ENCODE data around the gene RNF130.

The RNF130 gene

DNA sequence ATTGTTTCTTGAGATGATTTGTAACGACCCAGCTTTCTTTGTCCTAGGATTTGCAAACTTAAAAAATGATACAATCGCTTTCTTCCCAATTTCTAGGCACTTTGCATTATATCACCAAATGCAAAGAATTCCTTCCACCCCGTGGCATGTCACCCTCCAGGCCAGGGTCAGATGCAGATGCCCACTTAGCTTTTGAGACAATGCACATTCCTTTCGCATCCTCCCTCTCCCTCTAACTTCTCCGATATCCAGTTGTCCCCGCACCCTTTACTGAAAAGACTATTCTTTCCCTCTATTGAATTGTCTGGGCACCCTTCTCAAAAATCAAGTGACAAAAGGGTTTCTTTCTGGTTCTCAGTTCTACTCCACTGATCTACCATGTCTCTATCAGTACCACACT is 17.3 kb downstream of the RNF130 start:
- no peak for DNase-seq (ENCODE audit: low spot score)

DNA sequence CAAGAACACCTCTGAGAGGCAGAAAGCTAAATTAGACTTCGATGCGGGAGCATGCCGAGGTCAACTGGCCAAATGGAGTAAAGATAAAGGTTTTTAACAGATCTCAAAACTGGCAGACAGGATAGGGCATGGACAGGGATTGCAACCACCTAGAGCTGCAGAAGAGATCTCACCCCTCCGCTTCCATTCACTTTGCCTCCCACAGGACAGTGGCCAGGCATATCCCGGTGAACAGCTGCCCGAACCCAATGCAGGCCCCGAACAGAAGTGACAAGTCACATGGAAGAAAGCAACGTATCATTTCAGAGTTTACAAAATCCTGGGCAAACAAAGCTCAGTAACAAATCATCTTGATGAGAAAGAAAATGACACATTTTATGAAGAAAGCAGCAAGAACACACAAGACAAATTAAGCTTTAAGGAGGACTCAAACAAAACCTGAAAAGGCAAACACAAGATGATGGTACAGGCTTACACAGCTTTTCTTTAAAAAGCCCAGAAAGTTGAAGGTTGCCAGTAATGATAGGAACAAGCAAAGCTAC is 18.4 kb downstream of the RNF130 start:
- no peak for DNase-seq (ENCODE audit: low spot score)

DNA sequence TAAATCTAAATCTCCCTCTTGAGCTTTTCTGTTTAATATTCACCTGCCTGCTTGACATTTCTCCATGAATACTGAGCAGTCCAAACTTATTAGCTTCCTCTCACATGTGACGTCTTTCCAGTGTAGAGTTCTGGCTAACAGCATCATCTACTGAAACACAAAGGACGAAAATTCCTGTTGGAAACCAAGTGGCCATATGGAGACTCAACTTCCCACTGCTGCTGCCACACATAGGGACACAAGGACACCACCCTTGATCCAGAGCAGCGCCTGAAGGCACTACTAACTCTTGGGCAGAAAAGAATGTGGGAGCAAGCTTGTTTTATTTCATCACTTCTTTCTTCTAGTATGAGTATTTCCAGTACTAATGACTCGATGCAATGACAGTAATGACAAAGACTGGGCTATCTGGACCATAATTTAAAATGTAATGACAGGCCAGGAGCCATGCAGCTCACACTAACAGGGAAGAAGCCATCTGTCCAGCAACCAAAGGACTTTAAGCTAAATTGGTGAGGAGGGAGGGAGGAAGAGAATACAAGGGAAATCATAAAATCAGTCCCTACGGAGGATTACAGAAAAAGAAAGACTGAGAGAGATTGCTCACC is 19.2 kb downstream of the RNF130 start:
- DNase-seq (ENCODE audit: low spot score), result no peak

DNA sequence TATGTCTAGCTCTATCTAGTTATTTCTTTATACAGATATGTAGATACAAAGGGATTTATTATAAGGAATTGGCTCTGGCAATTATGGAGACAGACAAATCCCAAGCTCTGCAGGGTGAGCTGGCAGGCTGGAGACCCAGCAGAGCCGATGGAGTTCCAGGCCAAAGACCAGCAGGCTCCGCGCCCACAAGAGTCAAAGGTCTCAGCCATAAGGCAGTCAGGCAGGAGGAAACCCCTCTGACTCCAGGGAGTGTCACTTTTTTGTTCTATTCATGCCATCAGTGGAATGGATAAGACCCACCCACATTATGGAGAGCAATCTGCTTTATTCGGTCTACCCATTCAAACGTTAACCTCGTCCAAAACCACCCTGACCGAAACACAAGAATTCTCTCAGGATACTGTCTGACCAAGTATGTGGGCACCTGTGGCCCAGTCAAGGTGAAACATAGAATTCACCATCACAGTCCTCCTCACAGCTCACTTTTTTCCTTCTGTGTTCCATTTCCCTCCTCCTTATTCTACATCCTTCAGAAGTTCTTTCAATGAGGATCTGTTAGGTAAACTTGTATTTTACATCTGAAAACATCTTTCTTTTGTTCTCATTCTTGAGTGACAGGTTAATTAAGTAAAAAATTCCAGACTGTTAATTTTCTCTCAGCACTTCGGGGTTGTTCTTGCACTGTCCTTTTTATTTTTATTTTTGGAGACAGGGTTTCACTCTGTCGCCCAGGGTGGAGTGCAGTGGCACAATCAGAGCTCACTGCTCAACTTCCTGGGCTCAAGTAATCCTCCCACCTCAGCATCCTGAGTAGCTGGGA is 21.2 kb downstream of the RNF130 start:
- no peak for DNase-seq (ENCODE audit: low spot score)

DNA sequence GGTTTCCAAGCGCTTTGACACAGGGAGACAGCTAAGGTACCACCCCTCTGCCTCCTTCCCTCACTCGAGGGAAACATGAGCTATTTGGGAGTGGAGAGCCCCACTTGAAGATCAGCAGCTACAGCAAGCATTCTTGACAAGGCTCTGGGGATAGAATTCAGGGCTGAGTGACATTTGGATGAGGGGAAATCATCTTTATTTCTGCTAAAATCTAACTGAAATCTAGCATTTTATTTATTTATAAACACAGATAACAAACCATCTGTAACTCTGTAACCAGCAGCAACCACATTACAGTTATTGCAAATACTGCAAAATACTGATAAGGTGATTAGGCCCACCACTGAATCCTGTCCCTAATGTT is 22.4 kb downstream of the RNF130 start:
- DNase-seq (ENCODE audit: low spot score), result no peak

DNA sequence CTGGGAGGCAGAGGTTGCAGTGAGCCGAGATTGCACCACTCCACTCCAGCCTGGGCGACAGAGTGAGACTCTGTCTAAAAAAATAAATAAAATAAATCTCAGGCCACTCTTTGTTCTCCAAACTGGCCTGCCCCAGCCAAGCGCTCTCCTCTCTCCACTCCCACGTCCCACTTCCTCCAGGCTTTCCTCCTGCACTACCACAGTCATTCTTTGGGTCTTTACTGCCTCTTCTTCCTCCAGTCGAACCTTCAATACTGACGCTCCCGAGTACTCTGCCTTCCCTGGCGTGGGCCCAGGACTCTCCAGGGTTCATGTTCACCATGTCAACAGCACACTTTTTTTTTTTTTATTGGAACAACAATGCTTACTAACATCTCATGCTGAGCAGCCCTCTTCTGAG is 23.9 kb downstream of the RNF130 start:
- no peak for DNase-seq (ENCODE audit: low spot score)

DNA sequence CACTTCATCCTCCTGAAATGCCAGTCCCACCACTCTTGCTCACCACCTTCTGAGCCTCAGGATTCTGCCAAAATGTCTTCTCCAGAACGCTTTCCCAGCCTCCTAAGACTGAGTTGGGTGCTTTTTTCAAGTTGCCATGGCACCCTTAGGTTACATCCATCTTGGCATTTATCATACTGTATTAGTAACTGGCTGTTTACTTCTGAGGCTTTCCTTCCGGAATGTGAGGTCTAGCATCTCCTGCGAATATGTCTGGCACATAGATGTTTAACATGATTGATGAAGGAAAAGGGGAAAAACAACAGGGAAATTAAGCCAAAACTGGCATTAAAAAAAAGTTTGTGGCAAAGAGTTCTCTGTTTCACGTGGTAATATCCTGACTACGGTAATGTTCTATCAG is 24.9 kb downstream of the RNF130 start:
- DNase-seq (ENCODE audit: low spot score), result no peak

DNA sequence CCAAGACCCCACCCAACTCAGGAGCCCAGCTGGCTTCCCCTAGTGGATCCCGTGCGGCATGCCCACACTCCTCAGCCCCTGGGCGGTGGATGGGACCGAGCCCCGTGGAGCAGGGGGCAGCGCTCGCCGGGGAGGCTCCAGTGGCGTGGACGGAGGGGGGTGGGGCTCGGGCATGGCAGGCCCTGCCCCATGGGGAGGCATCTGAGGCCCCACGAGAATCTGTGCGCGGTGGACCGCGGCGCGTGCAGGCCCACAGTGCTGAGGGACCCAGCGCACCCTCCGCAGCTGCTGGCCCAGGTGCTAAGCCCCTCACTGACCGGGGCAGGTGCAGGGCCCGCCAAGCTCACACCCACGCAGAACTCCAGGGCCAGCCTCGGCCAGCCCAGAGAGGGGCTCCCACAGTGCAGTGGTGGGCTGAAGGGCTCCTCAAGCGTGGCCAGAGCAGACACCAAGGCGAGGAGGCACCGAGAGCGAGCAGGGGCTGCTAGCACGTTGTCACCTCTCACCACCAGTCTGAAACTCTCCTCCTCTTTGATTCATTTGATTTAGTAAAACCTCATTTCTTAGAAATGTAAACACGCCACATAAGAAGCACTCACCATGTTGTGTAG is 25.6 kb downstream of the RNF130 start:
- DNase-seq (ENCODE audit: low spot score), result no peak

DNA sequence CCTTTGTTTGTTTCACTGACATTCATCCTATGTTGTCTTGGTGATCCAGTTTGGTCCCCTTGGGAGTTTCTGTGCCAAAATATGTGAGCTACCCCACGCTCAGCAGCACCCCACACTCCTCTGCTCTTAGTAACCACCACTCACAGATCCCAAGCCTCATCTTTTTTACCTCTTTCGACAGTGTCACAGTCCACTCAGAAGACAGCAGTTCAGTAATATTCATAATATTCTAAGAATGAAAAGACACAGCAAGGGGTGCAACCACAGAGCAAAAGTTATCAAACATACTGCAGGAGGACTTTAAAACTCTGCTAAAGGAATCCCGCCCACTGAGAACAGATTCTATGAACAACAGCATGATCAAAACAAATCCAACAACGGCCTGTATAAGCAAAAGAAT is 28.2 kb downstream of the RNF130 start:
- DNase-seq (ENCODE audit: low spot score), result no peak

DNA sequence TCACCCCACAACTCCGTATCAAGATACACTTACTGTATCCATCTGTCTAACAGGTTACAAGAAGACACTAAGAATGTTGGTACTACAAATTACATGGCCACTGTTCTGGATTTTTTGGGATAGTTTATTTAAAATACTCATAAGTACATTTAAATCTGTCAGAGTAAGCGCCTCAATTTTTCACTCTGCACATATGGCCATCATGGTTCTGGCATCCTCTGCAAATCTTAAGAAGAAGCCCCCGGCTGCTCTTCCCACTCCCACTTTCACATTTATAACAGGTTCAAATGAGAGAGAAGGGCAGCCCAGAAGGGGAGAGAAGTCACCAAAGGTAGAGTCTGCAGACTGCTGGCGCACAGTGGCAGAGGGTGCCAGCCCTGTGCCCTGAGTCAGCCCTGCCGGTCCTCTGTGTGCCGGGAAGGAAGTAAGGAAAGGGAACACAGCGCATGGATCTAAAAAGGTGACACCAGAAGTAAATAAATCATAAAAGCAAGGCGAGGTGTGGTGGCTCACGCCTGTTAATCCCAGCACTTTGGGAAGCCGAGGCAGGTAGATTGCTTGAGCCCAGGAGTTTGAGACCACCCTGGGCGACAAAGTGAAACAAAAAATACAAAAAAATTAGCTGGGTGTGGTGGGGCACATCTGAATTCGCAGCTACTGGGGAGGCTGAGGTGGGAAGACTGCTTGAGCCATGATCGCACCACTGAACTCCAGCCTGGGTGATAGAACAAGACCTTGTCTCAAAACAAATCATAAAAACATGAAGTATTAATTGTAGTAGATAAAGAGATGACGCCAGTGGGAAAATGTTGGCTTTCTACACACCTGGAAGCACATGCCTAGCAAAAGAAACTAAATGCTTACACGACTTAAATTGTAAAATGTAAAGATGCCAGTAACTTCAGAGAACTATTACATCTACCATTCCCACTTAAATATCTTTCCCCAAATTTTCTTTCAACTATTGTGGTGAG is 30.0 kb downstream of the RNF130 start:
- DNase-seq (ENCODE audit: low spot score), result no peak

DNA sequence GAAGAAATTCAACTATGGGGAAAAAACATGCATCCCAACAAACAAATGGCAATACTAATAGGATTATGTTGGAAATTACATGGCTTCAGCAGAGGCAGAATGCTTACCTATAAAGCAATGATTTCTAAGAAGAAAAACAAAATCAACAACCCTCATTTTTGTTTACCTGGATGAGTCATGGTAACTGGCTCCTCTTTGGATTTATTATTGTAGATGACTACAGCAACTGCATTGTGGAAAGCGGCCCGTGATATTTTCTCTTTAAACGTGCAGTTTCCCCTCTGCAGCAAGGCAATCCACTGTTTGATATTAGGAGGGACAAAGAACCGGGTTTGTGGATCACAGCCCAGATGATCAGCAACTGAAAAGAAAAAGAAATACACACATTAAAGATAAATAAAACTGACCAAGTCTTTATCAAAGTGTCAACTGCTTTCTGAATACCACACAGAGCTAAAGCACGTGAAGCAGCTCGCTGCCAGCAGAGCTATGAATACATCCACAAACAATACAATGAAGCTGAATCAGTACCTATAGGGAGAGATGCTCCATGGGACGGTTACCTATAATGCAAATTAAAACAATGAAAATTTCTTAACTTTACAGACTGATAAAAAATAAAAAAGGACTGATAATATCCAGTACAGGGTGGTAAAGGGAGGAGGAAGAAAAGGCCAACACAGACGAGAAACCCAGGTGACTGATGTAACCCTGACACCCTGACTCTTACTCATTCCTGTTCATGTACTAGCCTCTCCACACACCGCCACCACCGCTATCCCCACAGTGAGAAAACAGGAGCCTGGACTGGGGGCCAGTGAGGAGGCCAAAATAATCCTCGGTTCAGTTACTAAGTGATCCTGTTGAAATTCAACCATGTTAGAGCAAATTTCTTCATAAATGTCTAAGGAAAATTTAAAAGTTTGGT is 31.0 kb downstream of the RNF130 start:
- DNase-seq (ENCODE audit: low spot score), result no peak

DNA sequence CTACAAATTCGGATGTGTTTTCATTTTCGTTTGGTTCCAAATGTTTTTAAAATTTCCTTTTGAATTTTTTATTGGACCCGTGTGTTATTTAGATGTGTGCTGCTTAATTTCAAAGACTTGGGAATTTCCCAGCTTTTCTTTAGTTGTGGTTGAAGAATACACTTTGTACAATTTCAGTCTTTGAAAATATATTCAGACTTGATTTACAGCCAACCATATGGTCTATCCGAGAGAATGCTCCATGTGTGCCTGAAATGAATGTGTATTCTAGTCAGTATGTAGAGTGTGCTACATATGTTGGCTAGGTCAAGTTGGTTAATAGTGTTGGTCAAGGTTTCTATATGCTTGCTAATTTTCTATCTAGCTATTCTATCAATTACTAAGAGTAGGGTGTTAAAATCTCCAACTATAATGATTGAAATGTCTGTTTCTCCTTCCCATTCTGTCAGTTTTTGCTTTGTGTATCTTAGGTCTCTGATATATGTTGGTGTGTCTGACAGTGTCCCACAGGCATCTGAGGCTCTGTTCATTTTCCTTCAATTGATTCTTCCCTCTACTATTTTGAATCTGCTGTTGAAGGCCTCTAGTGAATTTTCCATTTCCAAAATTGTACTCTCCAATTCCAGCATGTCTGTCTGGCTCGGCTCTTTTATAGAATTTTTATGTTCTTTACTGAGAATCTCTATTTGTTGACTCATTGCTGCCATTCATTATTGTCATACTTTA is 36.2 kb downstream of the RNF130 start:
- DNase-seq (ENCODE audit: low spot score), result no peak

DNA sequence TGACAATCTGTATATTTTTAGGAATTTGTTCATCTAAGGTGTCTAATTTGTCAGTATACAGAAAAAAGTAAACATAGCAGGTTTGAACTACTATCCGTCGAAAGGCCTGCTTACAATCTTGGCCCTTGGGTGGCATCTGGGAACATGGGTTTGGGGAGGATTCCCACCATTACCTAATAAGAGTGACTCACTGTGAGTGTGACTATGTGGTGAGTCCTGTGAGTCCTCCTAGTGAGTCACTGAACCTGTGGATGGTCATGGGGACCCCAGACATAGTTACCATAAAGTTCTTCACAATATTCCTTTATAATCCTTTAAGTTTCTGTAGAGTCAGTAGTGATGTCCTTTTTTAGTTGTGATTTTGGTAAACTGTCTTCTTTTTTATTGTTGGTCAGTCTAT is 37.0 kb downstream of the RNF130 start:
- DNase-seq (ENCODE audit: low spot score), result no peak

DNA sequence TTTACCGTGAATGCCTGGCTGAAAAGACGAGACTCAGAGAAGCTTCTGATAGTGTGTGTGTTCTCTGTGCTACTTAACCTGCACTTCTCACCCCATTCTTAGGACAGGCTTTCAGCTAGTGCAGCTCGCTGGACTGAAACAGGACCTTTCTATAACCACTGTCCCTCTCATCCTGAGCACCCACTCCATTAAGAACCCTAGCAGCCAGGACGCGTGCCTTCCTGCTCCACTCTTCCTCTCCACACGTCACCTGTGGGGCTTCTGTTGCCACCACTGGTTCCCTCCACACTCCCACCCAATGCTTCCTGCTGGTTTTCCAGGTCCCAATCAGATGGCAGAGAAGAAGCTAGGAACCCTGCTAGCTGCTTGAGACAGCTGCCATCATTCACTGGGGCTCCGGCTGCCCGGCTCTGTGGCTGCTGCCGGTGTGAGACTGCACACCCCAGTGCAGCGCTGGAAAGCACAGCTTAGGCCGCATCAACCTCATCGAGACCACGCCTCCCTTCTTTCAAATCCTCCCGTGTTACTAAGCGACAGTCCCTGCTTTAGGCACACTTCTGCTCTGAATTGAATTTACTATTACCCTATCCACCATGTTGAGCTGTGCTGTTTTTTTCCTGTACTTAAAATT is 44.0 kb downstream of the RNF130 start:
- no peak for DNase-seq (ENCODE audit: low spot score)

DNA sequence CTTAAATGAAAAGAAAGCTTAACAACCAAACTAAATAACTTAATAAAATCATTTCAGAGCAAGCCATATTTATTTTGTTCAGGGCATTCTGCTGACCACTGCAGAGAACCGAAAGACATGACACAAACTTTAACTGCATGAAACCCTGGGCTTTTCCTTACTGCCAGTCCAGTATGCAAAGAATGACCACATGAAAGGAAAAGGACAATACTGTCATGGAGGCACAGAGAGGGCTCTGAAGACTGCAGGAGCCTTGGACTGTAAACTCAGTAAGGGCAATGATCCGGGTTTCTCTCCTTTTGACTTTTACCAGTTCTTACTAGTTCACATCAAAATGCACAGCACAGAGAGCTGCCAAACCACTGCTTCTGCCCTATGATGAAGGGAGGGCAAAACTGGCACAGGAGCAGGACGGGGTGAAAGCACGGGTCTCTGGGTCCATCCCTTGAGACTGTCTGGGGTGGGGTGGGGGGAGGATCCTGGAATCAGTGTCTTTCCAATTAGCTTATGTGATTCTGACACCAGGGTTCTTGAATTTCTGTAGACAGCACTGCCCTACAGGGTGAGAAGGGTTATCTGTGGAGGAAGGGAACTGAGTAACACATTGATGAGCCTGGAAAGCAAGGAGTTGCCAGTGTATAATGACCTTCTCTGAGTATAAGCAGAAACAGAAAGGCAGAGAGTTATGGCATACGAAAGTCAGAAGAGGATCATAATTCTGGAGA is 44.7 kb downstream of the RNF130 start:
- no peak for DNase-seq (ENCODE audit: low spot score)

DNA sequence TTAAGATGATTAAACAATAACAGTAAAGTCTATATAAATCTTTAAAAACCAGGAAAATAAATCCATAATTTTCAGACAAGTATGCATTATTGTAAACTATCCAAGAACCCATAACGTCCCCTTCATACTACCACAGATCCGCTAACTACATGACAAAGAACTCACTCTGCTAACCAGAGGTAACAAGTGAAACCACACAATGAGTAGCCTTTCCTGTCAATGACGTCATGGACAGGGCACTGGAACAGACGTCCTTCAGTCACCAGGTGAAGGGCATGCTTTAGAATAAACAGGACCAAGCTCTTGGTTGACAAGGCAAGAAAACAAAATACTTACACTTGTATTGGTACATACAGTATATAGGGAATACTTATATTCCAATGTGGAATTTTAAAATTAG is 45.2 kb downstream of the RNF130 start:
- DNase-seq (ENCODE audit: low spot score), result peak; percentile 42

DNA sequence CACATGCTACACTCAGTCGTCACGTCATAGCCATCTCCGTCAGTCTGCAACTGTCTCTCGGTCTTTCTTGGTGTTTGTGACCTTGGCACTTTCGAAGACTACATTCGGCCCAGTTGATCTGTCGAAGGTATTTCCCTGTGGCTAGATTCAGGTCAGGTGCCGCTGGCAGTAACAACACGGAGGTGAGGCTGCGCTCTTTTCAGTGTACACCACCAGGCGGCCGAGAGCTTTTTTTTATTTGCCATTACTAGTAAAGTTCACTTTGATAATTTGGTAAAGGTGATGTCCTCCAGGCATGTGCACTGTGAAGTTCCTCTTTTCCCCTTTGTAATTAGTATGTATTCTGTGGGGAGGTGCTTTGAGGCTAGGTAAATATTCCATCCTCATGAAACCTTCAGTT is 49.7 kb downstream of the RNF130 start:
- no peak for DNase-seq (ENCODE audit: low spot score)

DNA sequence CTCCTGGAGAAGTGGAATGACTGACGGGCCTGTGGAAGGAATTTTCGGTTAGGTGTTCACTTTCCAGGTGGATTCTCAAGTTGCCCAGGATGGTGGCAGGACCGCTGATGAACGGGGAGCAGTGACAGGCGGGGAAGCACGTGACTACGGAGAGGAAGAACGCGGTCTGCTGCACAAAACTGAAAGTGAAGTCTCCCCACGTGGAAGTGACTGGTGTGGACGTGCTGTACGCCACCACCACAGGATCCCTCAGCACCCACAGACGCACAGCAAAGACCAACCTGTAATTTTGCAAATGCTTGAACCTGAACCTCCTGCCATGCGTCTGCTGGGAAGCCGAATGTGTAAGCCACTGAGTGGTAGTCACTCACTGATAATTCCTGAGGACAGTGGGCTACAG is 51.4 kb downstream of the RNF130 start:
- DNase-seq (ENCODE audit: low spot score), result no peak
